Tibial artery (tissue), 4 donors: Measurements from ENCODE around the gene PLXNA4.

Experiments
- DNase-seq, 2 donors: peaks; one replicate each; pipeline ENCODE4 v3.0.0-alpha.2; 2019
- H3K27ac ChIP-seq, 2 donors: fragments of 200-600 bp; sonication (generic) in 1 of 2; 1 replicate in 1 of 2; 2 replicates in 1 of 2; pipeline ENCODE4 v1.5.1; 2018 to 2019; ENCODE audit warnings: mild to moderate bottlenecking in 1 of 2
- H3K27me3 ChIP-seq, 2 donors: fragments of 200-600 bp; sonication (generic) in 1 of 2; one replicate each; pipeline versions ENCODE4 v1.5.1 to v1.6.0; 2016 to 2019
- H3K36me3 ChIP-seq, 3 donors: fragments of 200-600 bp; sonication (generic) in 2 of 3; one replicate each; pipeline ENCODE4 v1.5.1; 2016 to 2019; ENCODE audit warnings: mild to moderate bottlenecking in 2 of 3
- H3K4me1 ChIP-seq, 4 donors: fragments of 200-600 bp; sonication (generic) in 2 of 4; 1 replicate in 3 of 4; 2 replicates in 1 of 4; pipeline ENCODE4 v1.5.1; 2016 to 2019
- H3K4me3 ChIP-seq, 2 donors: fragments of 200-600 bp; sonication (generic) in 1 of 2; 1 replicate in 1 of 2; 2 replicates in 1 of 2; pipeline ENCODE4 v1.5.1; 2018 to 2019; ENCODE audit warnings: mild to moderate bottlenecking in 2 of 2
- H3K9me3 ChIP-seq, 3 donors: fragments of 200-600 bp; sonication (generic) in 1 of 3; one replicate each; pipeline ENCODE4 v1.5.1; 2016 to 2019
- CTCF ChIP-seq, 2 experiments: fragments of 200-600 bp in 1 of 2; fragments of 450-650 bp in 1 of 2; IDR thresholded peaks; one replicate each; pipeline ENCODE4 v1.5.1; 2017 to 2019; ENCODE audit warnings: antibody characterized with exemption in 2 of 2, mild to moderate bottlenecking in 1 of 2, moderate library complexity in 1 of 2
- intact Hi-C: fragments of 100-400 bp; cut with DNase I; formaldehyde crosslinking; loops from one replicate; pipeline ENCODE4 v1.15.0; 2023; ENCODE audit warnings: low total_unique reads

The PLXNA4 gene

GRCh38 chr7:132412435-132412834, 163.8 kb downstream of the PLXNA4 start:
- no peaks in the 10 kb centered on the region for H3K9me3 ChIP-seq
- intact Hi-C loops, result no loop called here
- DNase-seq, result no peak
- H3K4me1 ChIP-seq, result peaks cover 0 to 9% (median 5%) of the 10 kb centered on the region in 4 donors
- H3K4me3 ChIP-seq, result no peak overlapping the region
- no peaks in the 10 kb centered on the region for H3K36me3 ChIP-seq
- H3K27ac ChIP-seq, result no peak overlapping the region
- H3K27me3 ChIP-seq, result no peaks in the 10 kb centered on the region
- TF ChIP-seq CTCF (IDR thresholded peaks at IDR 0.05), result no peak

- no peak for TF ChIP-seq CTCF (IDR thresholded peaks at IDR 0.05)
- Histone ChIP-seq H3K36me3 (no peaks in the 10 kb centered on the region), H3K27me3 (no peaks in the 10 kb centered on the region), H3K9me3 (no peaks in the 10 kb centered on the region), H3K4me1 (peaks cover 0 to 9% (median 5%) of the 10 kb centered on the region in 4 donors), H3K4me3 (no peak overlapping the region), H3K27ac (no peak overlapping the region)
- DNase-seq, result no peak
- intact Hi-C loops, result no loop called here
These were observed 165.3 kb downstream of the PLXNA4 start for GRCh38 chr7:132410861-132411541.

GRCh38 chr7:132410385-132410784, 165.9 kb downstream of the PLXNA4 start:
- TF ChIP-seq CTCF (IDR thresholded peaks at IDR 0.05), result no peak
- intact Hi-C loops, result no loop called here
- Histone ChIP-seq H3K27ac (no peak overlapping the region), H3K36me3 (no peaks in the 10 kb centered on the region), H3K27me3 (no peaks in the 10 kb centered on the region), H3K4me1 (peaks cover 0 to 9% (median 5%) of the 10 kb centered on the region in 4 donors), H3K9me3 (no peaks in the 10 kb centered on the region), H3K4me3 (no peak overlapping the region)
- no peak for DNase-seq

GRCh38 chr7:132407764-132408163, 168.5 kb downstream of the PLXNA4 start:
- intact Hi-C loops, result no loop called here
- H3K4me3 ChIP-seq, result no peak overlapping the region
- TF ChIP-seq CTCF (IDR thresholded peaks at IDR 0.05), result no peak

GRCh38 chr7:132406039-132406438, 170.2 kb downstream of the PLXNA4 start:
- Histone ChIP-seq H3K9me3 (no peaks in the 10 kb centered on the region), H3K27ac (no peak overlapping the region), H3K4me1 (peaks cover 0 to 26% (median 18%) of the 10 kb centered on the region in 4 donors), H3K4me3 (no peak overlapping the region), H3K27me3 (no peaks in the 10 kb centered on the region), H3K36me3 (no peaks in the 10 kb centered on the region)
- intact Hi-C loops, result no loop called here
- DNase-seq, result no peak
- no peak for TF ChIP-seq CTCF (IDR thresholded peaks at IDR 0.05)

More at GRCh38 chr7:132407764-132408163, 168.5 kb downstream of the PLXNA4 start:
- H3K27ac ChIP-seq, result no peak overlapping the region
- no peak for DNase-seq
- no peaks in the 10 kb centered on the region for H3K36me3 ChIP-seq
- H3K27me3 ChIP-seq, result no peaks in the 10 kb centered on the region
- peaks cover 0 to 20% (median 11%) of the 10 kb centered on the region in 4 donors for H3K4me1 ChIP-seq
- H3K9me3 ChIP-seq, result no peaks in the 10 kb centered on the region
